Prostate gland (tissue), 2 donors: ENCODE results near the gene ELOVL1.

Source experiments
- POLR2A ChIP-seq: fragments of 450-650 bp; IDR thresholded peaks from one replicate; pipeline ENCODE4 v1.6.1; 2016; ENCODE audit warnings: antibody characterized with exemption, mild to moderate bottlenecking
- TF ChIP-seq, protein P1 (sequence below), 4 experiments: fragments of 200-600 bp in 2 of 4; fragments of 450-650 bp in 2 of 4; sonication (generic) in 2 of 4; IDR thresholded peaks; 1 replicate in 3 of 4; 2 replicates in 1 of 4; pipeline ENCODE4 v1.5.1; 2016 to 2019; ENCODE audit warnings: antibody characterized with exemption in 4 of 4, mild to moderate bottlenecking in 2 of 4, moderate library complexity in 2 of 4

GRCh38 chr1:43405219-43405875 is 37.5 kb upstream of the ELOVL1 start:
- TF ChIP-seq, protein P1, sequence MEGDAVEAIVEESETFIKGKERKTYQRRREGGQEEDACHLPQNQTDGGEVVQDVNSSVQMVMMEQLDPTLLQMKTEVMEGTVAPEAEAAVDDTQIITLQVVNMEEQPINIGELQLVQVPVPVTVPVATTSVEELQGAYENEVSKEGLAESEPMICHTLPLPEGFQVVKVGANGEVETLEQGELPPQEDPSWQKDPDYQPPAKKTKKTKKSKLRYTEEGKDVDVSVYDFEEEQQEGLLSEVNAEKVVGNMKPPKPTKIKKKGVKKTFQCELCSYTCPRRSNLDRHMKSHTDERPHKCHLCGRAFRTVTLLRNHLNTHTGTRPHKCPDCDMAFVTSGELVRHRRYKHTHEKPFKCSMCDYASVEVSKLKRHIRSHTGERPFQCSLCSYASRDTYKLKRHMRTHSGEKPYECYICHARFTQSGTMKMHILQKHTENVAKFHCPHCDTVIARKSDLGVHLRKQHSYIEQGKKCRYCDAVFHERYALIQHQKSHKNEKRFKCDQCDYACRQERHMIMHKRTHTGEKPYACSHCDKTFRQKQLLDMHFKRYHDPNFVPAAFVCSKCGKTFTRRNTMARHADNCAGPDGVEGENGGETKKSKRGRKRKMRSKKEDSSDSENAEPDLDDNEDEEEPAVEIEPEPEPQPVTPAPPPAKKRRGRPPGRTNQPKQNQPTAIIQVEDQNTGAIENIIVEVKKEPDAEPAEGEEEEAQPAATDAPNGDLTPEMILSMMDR (IDR thresholded peaks at IDR 0.05): no peak
- no peak for TF ChIP-seq POLR2A
